OCI-LY3 (cell line): ENCODE data around the gene GFAP.

Source experiments
- H2AFZ ChIP-seq: fragments of 200-600, 300-600 bp; shearing (Covaris generic); 2 replicates; pipeline ENCODE4 v1.6.0; 2014; ENCODE audit warnings: antibody characterized with exemption, low read depth, low read length
- H3K27ac ChIP-seq: fragments of 200-600, 300-600 bp; sonication (generic); 2 replicates; pipeline ENCODE4 v1.5.1; 2014; ENCODE audit warnings: mild to moderate bottlenecking, low read length, moderate library complexity, mixed read lengths
- H3K27me3 ChIP-seq: fragments of 200-600, 300-600 bp; sonication (generic); 2 replicates; pipeline ENCODE4 v1.6.1; 2014; ENCODE audit warnings: low read depth, low read length, mixed read lengths
- H3K36me3 ChIP-seq: fragments of 200-600, 300-600 bp; sonication (generic); replicated peaks from 2 replicates; pipeline ENCODE3; 2014; ENCODE audit warnings: low read depth, low read length, mixed read lengths
- H3K4me1 ChIP-seq: fragments of 300-600, 200-600 bp; sonication (generic); 2 replicates; pipeline ENCODE4 v1.6.1; 2014; ENCODE audit warnings: low read length, mixed read lengths
- H3K4me2 ChIP-seq: fragments of 200-600, 300-600 bp; sonication (generic); 2 replicates; pipeline ENCODE4 v1.6.1; 2014; ENCODE audit warnings: low read length, mixed read lengths
- H3K4me3 ChIP-seq: fragments of 300-600, 200-600 bp; sonication (generic); 2 replicates; pipeline ENCODE4 v1.5.1; 2014; ENCODE audit warnings: antibody characterized with exemption, mild to moderate bottlenecking, low read length, moderate library complexity
- H3K79me2 ChIP-seq: fragments of 300-600, 200-600 bp; shearing (Covaris generic); 2 replicates; pipeline ENCODE4 v1.6.1; 2014; ENCODE audit warnings: mild to moderate bottlenecking, low read length, mixed read lengths
- H3K9ac ChIP-seq: fragments of 300-600, 200-600 bp; shearing (Covaris generic); 2 replicates; pipeline ENCODE4 v1.6.0; 2014; ENCODE audit warnings: mild to moderate bottlenecking, low read length, moderate library complexity
- H3K9me3 ChIP-seq: fragments of 200-600, 300-600 bp; shearing (Covaris generic); 2 replicates; pipeline ENCODE4 v1.6.1; 2014; ENCODE audit warnings: low read length, mixed read lengths; ENCODE audit not compliant: insufficient read depth
- H4K20me1 ChIP-seq: fragments of 200-600, 300-600 bp; sonication (generic); 2 replicates; pipeline ENCODE4 v1.6.1; 2016; ENCODE audit warnings: low read length, mixed read lengths; ENCODE audit not compliant: insufficient read depth
- CTCF ChIP-seq: fragments of 200-600, 300-600 bp; sonication (generic); IDR thresholded peaks from 2 replicates; pipeline ENCODE4 v1.5.1; 2014; ENCODE audit warnings: antibody characterized with exemption, low read length, low read depth
- EZH2phosphoT487 ChIP-seq: fragments of 200-600 bp; shearing (Covaris generic); IDR thresholded peaks from 2 replicates; pipeline ENCODE4 v1.6.1; 2018; ENCODE audit warnings: antibody characterized with exemption, mixed run types, low read depth

The GFAP gene

GRCh38 chr17:44924107-44924544 is 8.8 kb upstream of the GFAP start:
- Histone ChIP-seq H3K9ac (no peak overlapping the region), H3K27ac (no peak overlapping the region), H3K4me3 (no peak overlapping the region)

GRCh38 chr17:44922746-44923470 is 7.6 kb upstream of the GFAP start:
- peaks cover 22% of the 10 kb centered on the region for H3K36me3 ChIP-seq
- no peak overlapping the region for H3K9ac ChIP-seq
- H3K4me2 ChIP-seq: no peak overlapping the region
- no peaks in the 10 kb centered on the region for H4K20me1 ChIP-seq
- H2AFZ ChIP-seq: no peak overlapping the region
- H3K4me1 ChIP-seq: peaks cover 17% of the 10 kb centered on the region
- H3K79me2 ChIP-seq: no peaks in the 10 kb centered on the region
- H3K4me3 ChIP-seq: no peak overlapping the region
- H3K9me3 ChIP-seq: no peaks in the 10 kb centered on the region
- no peak for TF ChIP-seq CTCF
- TF ChIP-seq EZH2phosphoT487: no peak
- no peaks in the 10 kb centered on the region for H3K27me3 ChIP-seq
- no peak overlapping the region for H3K27ac ChIP-seq

More at GRCh38 chr17:44924107-44924544, 8.8 kb upstream of the GFAP start:
- H3K4me1 ChIP-seq: peaks cover 17% of the 10 kb centered on the region
- no peak overlapping the region for H2AFZ ChIP-seq
- H3K27me3 ChIP-seq: no peaks in the 10 kb centered on the region
- H3K79me2 ChIP-seq: no peaks in the 10 kb centered on the region
- TF ChIP-seq CTCF: no peak
- no peak for TF ChIP-seq EZH2phosphoT487
- H3K9me3 ChIP-seq: no peaks in the 10 kb centered on the region
- no peak overlapping the region for H3K4me2 ChIP-seq
- peaks cover 34% of the 10 kb centered on the region for H3K36me3 ChIP-seq
- H4K20me1 ChIP-seq: no peaks in the 10 kb centered on the region

GRCh38 chr17:44922136-44922535 is 6.8 kb upstream of the GFAP start:
- Histone ChIP-seq H3K9ac (no peak overlapping the region), H2AFZ (no peak overlapping the region), H3K4me2 (no peak overlapping the region), H3K27me3 (no peaks in the 10 kb centered on the region), H4K20me1 (no peaks in the 10 kb centered on the region), H3K4me3 (no peak overlapping the region), H3K36me3 (peaks cover 16% of the 10 kb centered on the region), H3K9me3 (no peaks in the 10 kb centered on the region), H3K27ac (no peak overlapping the region), H3K4me1 (peaks cover 17% of the 10 kb centered on the region), H3K79me2 (no peaks in the 10 kb centered on the region)
- TF ChIP-seq EZH2phosphoT487: no peak
- TF ChIP-seq CTCF: no peak

- no peak overlapping the region for H3K27ac ChIP-seq
Measured at GRCh38 chr17:44921122-44921882, 6.0 kb upstream of the GFAP start.

More at GRCh38 chr17:44921122-44921882, 6.0 kb upstream of the GFAP start:
- Histone ChIP-seq H3K4me1 (peaks cover 17% of the 10 kb centered on the region), H2AFZ (0 out of 2 replicates have a peak overlapping the region, but pooled peaks have one; percentile 24), H3K4me2 (peak overlapping the region; percentile 50), H3K36me3 (peaks cover 8% of the 10 kb centered on the region), H3K4me3 (peak overlapping the region; percentile 25; the same call in 1 of the 2 replicates), H3K9me3 (no peaks in the 10 kb centered on the region), H4K20me1 (no peaks in the 10 kb centered on the region), H3K27me3 (no peaks in the 10 kb centered on the region), H3K79me2 (no peaks in the 10 kb centered on the region), H3K9ac (no peak overlapping the region)
- TF ChIP-seq CTCF: no peak
- no peak for TF ChIP-seq EZH2phosphoT487
